HEK293 (cell line): ENCODE results near the gene ME2.

Source experiments
- CTCF ChIA-PET: fragments of 350-600 bp; formaldehyde crosslinking; extraction: SDS; loops from one replicate; lab custom pipeline; 2021; ENCODE audit warnings: antibody characterized with exemption; lab: Yijun Ruan, JAX
- POLR2A ChIA-PET: fragments of 300-600 bp; formaldehyde crosslinking; extraction: SDS; loops from one replicate; lab custom pipeline; 2020; ENCODE audit warnings: antibody characterized with exemption, inconsistent platforms; lab: Yijun Ruan, JAX
- H3K27ac ChIP-seq: fragments of 200-500 bp; sonication (Bioruptor generic); 2 replicates; pipeline ENCODE4 v1.5.1; 2014; ENCODE audit warnings: low read depth, low read length, control low read depth, inconsistent platforms; ENCODE audit errors: extremely low read depth
- H3K36me3 ChIP-seq, 2 experiments: fragments of 200-500 bp in 1 of 2; sonication (Bioruptor generic) in 1 of 2; 1 replicate in 1 of 2; 2 replicates in 1 of 2; pipeline ENCODE4 v1.5.1; 2014 to 2017; ENCODE audit warnings: inconsistent platforms in 2 of 2, low read length in 2 of 2; ENCODE audit not compliant: control insufficient read depth in 2 of 2, insufficient read depth in 1 of 2
- H3K4me1 ChIP-seq: fragments of 200-500 bp; sonication (Bioruptor generic); 2 replicates; pipeline ENCODE4 v1.5.1; 2014; ENCODE audit warnings: mild to moderate bottlenecking, low read length, inconsistent platforms; ENCODE audit not compliant: control insufficient read depth, insufficient read depth
- H3K4me3 ChIP-seq: 2 replicates; pipeline ENCODE4 v1.5.1; 2011; ENCODE audit warnings: low read depth, mild to moderate bottlenecking, control low read depth, low read length, moderate library complexity
- H3K9me3 ChIP-seq: fragments of 200-500 bp; sonication (Bioruptor generic); 2 replicates; pipeline ENCODE4 v1.5.1; 2014; ENCODE audit warnings: low read depth, low read length, inconsistent platforms; ENCODE audit not compliant: control insufficient read depth, insufficient read depth
- BCL6B ChIP-seq: fragments of 450-650 bp; formaldehyde crosslinking; IDR thresholded peaks from 2 replicates; pipeline ENCODE4 v1.5.1; 2017; ENCODE audit warnings: missing biosample characterization, missing genetic modification characterization
- GLI2 ChIP-seq: fragments of 450-650 bp; formaldehyde crosslinking; IDR thresholded peaks from 2 replicates; pipeline ENCODE4; 2017; ENCODE audit warnings: missing biosample characterization, missing genetic modification characterization, low read depth, borderline replicate concordance
- KLF16 ChIP-seq: fragments of 450-650 bp; formaldehyde crosslinking; IDR thresholded peaks from 2 replicates; pipeline ENCODE4 v1.5.1; 2017; ENCODE audit warnings: missing biosample characterization, missing genetic modification characterization
- KLF8 ChIP-seq: fragments of 450-650 bp; formaldehyde crosslinking; IDR thresholded peaks from 2 replicates; pipeline ENCODE4 v1.5.1; 2016; ENCODE audit warnings: missing biosample characterization, missing genetic modification characterization
- PRDM6 ChIP-seq: fragments of 450-650 bp; formaldehyde crosslinking; IDR thresholded peaks from 2 replicates; pipeline ENCODE4 v1.5.1; 2017; ENCODE audit warnings: missing biosample characterization, missing genetic modification characterization
- SETDB1 ChIP-seq: IDR thresholded peaks from one replicate; pipeline ENCODE4 v1.6.1; 2017; ENCODE audit warnings: mild to moderate bottlenecking, low read length, moderate library complexity, mixed read lengths; ENCODE audit not compliant: insufficient read length
- ZFHX2 ChIP-seq: fragments of 450-650 bp; formaldehyde crosslinking; conservative IDR thresholded peaks from 2 replicates; pipeline ENCODE4 v1.5.1; 2016; ENCODE audit warnings: missing biosample characterization, missing genetic modification characterization
- ZNF202 ChIP-seq: fragments of 450-650 bp; formaldehyde crosslinking; IDR thresholded peaks from 2 replicates; pipeline ENCODE4 v1.5.1; 2016; ENCODE audit warnings: missing biosample characterization, missing genetic modification characterization, borderline replicate concordance
- ZNF221 ChIP-seq: fragments of 450-650 bp; formaldehyde crosslinking; IDR thresholded peaks from 2 replicates; pipeline ENCODE4 v1.5.1; 2017; ENCODE audit warnings: missing biosample characterization, missing genetic modification characterization, borderline replicate concordance
- ZNF391 ChIP-seq: fragments of 450-650 bp; formaldehyde crosslinking; IDR thresholded peaks from 2 replicates; pipeline ENCODE4 v1.5.1; 2016; ENCODE audit warnings: low read depth, missing biosample characterization, missing genetic modification characterization, borderline replicate concordance
- ZNF518A ChIP-seq: fragments of 450-650 bp; formaldehyde crosslinking; conservative IDR thresholded peaks from 2 replicates; pipeline ENCODE4 v1.5.1; 2016; ENCODE audit warnings: low read depth, missing biosample characterization, missing genetic modification characterization
- TF ChIP-seq, protein P1 (sequence below): fragments of 450-650 bp; formaldehyde crosslinking; IDR thresholded peaks from 2 replicates; pipeline ENCODE4 v1.5.1; 2016; ENCODE audit warnings: missing biosample characterization, missing genetic modification characterization
- TF ChIP-seq, protein P2 (sequence below): fragments of 450-650 bp; formaldehyde crosslinking; IDR thresholded peaks from 2 replicates; pipeline ENCODE4 v1.5.1; 2016; ENCODE audit warnings: missing biosample characterization, missing genetic modification characterization, low read depth

The ME2 gene

GRCh38 chr18:50848061-50848551, 30.8 kb upstream of the ME2 start:
- TF ChIP-seq ZNF221 (no peak), KLF16 (0 out of 2 replicates have a peak, but pooled peaks have one; percentile 32), ZFHX2 (tag by site-specific recombination) (0 out of 2 replicates have a peak, but pooled peaks have one; percentile 7), ZNF202 (tag by site-specific recombination) (no peak), ZNF391 (tag by site-specific recombination) (no peak), ZNF518A (no peak), BCL6B (no peak), GLI2 (tag by site-specific recombination) (no peak), KLF8 (no peak), PRDM6 (tag by site-specific recombination) (peak; percentile 40; the same call in 1 of the 2 replicates), SETDB1 (no peak)
- TF ChIP-seq, protein P1, sequence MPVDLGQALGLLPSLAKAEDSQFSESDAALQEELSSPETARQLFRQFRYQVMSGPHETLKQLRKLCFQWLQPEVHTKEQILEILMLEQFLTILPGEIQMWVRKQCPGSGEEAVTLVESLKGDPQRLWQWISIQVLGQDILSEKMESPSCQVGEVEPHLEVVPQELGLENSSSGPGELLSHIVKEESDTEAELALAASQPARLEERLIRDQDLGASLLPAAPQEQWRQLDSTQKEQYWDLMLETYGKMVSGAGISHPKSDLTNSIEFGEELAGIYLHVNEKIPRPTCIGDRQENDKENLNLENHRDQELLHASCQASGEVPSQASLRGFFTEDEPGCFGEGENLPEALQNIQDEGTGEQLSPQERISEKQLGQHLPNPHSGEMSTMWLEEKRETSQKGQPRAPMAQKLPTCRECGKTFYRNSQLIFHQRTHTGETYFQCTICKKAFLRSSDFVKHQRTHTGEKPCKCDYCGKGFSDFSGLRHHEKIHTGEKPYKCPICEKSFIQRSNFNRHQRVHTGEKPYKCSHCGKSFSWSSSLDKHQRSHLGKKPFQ (tag by site-specific recombination): peak; percentile 43; the same call in 1 of the 2 replicates
- TF ChIP-seq, protein P2, sequence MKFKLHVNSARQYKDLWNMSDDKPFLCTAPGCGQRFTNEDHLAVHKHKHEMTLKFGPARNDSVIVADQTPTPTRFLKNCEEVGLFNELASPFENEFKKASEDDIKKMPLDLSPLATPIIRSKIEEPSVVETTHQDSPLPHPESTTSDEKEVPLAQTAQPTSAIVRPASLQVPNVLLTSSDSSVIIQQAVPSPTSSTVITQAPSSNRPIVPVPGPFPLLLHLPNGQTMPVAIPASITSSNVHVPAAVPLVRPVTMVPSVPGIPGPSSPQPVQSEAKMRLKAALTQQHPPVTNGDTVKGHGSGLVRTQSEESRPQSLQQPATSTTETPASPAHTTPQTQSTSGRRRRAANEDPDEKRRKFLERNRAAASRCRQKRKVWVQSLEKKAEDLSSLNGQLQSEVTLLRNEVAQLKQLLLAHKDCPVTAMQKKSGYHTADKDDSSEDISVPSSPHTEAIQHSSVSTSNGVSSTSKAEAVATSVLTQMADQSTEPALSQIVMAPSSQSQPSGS (tag by site-specific recombination): no peak
- Histone ChIP-seq H3K4me1 (no peaks in the 10 kb centered on the region), H3K4me3 (no peak overlapping the region), H3K36me3 (no peaks in the 10 kb centered on the region), H3K9me3 (no peaks in the 10 kb centered on the region), H3K27ac (no peak overlapping the region)
- ChIA-PET CTCF (interaction anchor here (1.1 to 1.9 kb wide), 2 partner anchors 28 to 536 kb away, joined by 3 to 9 read pairs; no protein-coding TSS in a partner anchor), POLR2A (interaction anchor here (0.7 kb wide), 2 partner anchors 8 to 209 kb away, joined by 4 to 8 read pairs; no protein-coding TSS in a partner anchor)
